Measurements from ENCODE around the gene USF1. TPM values are rescaled to one million over a fixed set of nuclear protein-coding genes. Genes with fewer than 3 reads are reported as not detected.

The USF1 gene
- total and polyA plus RNA-seq, 9 of the 15 experiments (the other 6 are each of a cell fraction or from before 2014, with no cell fraction given) = 7.4 to 60.2 (median 54.2) TPM

- TF ChIP-seq, protein P1, sequence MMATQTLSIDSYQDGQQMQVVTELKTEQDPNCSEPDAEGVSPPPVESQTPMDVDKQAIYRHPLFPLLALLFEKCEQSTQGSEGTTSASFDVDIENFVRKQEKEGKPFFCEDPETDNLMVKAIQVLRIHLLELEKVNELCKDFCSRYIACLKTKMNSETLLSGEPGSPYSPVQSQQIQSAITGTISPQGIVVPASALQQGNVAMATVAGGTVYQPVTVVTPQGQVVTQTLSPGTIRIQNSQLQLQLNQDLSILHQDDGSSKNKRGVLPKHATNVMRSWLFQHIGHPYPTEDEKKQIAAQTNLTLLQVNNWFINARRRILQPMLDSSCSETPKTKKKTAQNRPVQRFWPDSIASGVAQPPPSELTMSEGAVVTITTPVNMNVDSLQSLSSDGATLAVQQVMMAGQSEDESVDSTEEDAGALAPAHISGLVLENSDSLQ (IDR thresholded peaks at IDR 0.05) = peak; percentile 62
- TF ChIP-seq RNF2 (IDR thresholded peaks at IDR 0.05) (no peak; the same call in 1 of the 2 replicates), CBX1 (IDR thresholded peaks at IDR 0.05; ENCODE audit: low read depth) (0 out of 2 replicates have a peak, but pooled peaks have one; percentile 32), SNIP1 (IDR thresholded peaks at IDR 0.05; ENCODE audit: low read depth) (no peak), EHMT2 (IDR thresholded peaks at IDR 0.05) (peak; percentile 95), TAF9B (IDR thresholded peaks at IDR 0.05; ENCODE audit: partially characterized antibody) (peak; percentile 94), BACH1 (tag; IDR thresholded peaks at IDR 0.05) (peak; percentile 83; the same call in 1 of the 2 replicates), ZNF124 (CRISPR knock-in tag; IDR thresholded peaks at IDR 0.05) (no peak), AFF4 (CRISPR knock-in tag; IDR thresholded peaks at IDR 0.05) (peak; percentile 3; the same call in 1 of the 2 replicates), DACH1 (IDR thresholded peaks at IDR 0.05; ENCODE audit: partially characterized antibody) (no peak), ETS1 (conservative IDR thresholded peaks at IDR 0.05; ENCODE audit: control insufficient read depth, low read depth, low read length) (0 out of 2 replicates have a peak, but pooled peaks have one; percentile 28), ZNF695 (CRISPR knock-in tag; IDR thresholded peaks at IDR 0.05) (no peak), ZNF175 (CRISPR knock-in tag; IDR thresholded peaks at IDR 0.05; ENCODE audit: low read depth) (peak; percentile 90), HDAC6 (IDR thresholded peaks at IDR 0.05; ENCODE audit: low read depth, low read length) (no peak), CTBP1 (IDR thresholded peaks at IDR 0.05; ENCODE audit: borderline replicate concordance) (peak; percentile 54; the same call in 1 of the 2 replicates), CHD4 (IDR thresholded peaks at IDR 0.05; ENCODE audit: insufficient read depth, insufficient replicate concordance, low read depth, low read length, poor library complexity, severe bottlenecking) (no peak), THAP12 (CRISPR knock-in tag; IDR thresholded peaks at IDR 0.05) (no peak), POU5F1 (IDR thresholded peaks at IDR 0.05; ENCODE audit: borderline replicate concordance, low read depth, low read length, partially characterized antibody) (no peak)
- TF ChIP-seq, protein P2, sequence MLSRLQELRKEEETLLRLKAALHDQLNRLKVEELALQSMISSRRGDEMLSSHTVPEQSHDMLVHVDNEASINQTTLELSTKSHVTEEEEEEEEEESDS (CRISPR knock-in tag; IDR thresholded peaks at IDR 0.05) = no peak
Measured at GRCh38 chr1:161045736-161046604, at the start of gene USF1 (continued).
